Liver (tissue), 9 donors: ENCODE data around the gene SLC7A14. TPM values are rescaled to one million over a fixed set of nuclear protein-coding genes. Genes with fewer than 3 reads are reported as not detected.

Source experiments
- DNase-seq: peaks from one replicate; pipeline ENCODE4 v3.0.0-alpha.2; 2017; ENCODE audit warnings: low spot score
- H3K27ac ChIP-seq, 2 donors: one replicate each; pipeline ENCODE4 v1.7.0; 2013; ENCODE audit warnings: inconsistent platforms in 2 of 2, low read length in 2 of 2, control low read depth in 1 of 2, low read depth in 1 of 2, mild to moderate bottlenecking in 1 of 2
- H3K27me3 ChIP-seq, 4 donors: one replicate each; pipeline versions ENCODE4 v1.6.1 to v1.7.0; 2013; ENCODE audit warnings: low read length in 3 of 4, inconsistent platforms in 1 of 4, mild to moderate bottlenecking in 1 of 4, moderate library complexity in 1 of 4; ENCODE audit not compliant: control insufficient read depth in 4 of 4, insufficient read depth in 4 of 4
- H3K36me3 ChIP-seq, 4 donors: one replicate each; pipeline versions ENCODE4 v1.6.1 to v1.7.0; 2013; ENCODE audit warnings: low read length in 3 of 4, mild to moderate bottlenecking in 3 of 4, low read depth in 1 of 4, moderate library complexity in 1 of 4; ENCODE audit not compliant: control insufficient read depth in 4 of 4, insufficient read depth in 3 of 4
- H3K4me1 ChIP-seq, 4 donors: one replicate each; pipeline versions ENCODE4 v1.6.1 to v1.7.0; 2013; ENCODE audit warnings: low read length in 3 of 4, mild to moderate bottlenecking in 3 of 4, moderate library complexity in 1 of 4; ENCODE audit not compliant: control insufficient read depth in 4 of 4, insufficient read depth in 4 of 4
- H3K4me3 ChIP-seq, 3 donors: one replicate each; pipeline versions ENCODE4 v1.6.1 to v1.7.0; 2013; ENCODE audit warnings: low read length in 3 of 3, control low read depth in 1 of 3, low read depth in 1 of 3, mild to moderate bottlenecking in 1 of 3
- H3K9ac ChIP-seq, 2 donors: one replicate each; pipeline ENCODE4 v1.7.0; 2013; ENCODE audit warnings: low read length in 2 of 2, mild to moderate bottlenecking in 2 of 2, moderate library complexity in 2 of 2, control low read depth in 1 of 2, low read depth in 1 of 2
- H3K9me3 ChIP-seq, 4 donors: one replicate each; pipeline versions ENCODE4 v1.6.1 to v1.7.0; 2013; ENCODE audit warnings: low read length in 3 of 4; ENCODE audit not compliant: control insufficient read depth in 4 of 4
- EGR1 ChIP-seq, 2 donors: IDR thresholded peaks; 2 replicates each; pipeline ENCODE4 v1.6.1; 2016 to 2018; ENCODE audit warnings: antibody characterized with exemption in 2 of 2, low read depth in 2 of 2
- FOXA1 ChIP-seq: IDR thresholded peaks from 2 replicates; pipeline ENCODE4 v1.6.1; 2016; ENCODE audit warnings: antibody characterized with exemption
- FOXA2 ChIP-seq: IDR thresholded peaks from 2 replicates; pipeline ENCODE4 v1.6.1; 2016; ENCODE audit warnings: antibody characterized with exemption
- GABPA ChIP-seq, 2 donors: IDR thresholded peaks in 1 of 2; conservative IDR thresholded peaks in 1 of 2; 2 replicates each; pipeline ENCODE4 v1.6.1; 2016; ENCODE audit warnings: antibody characterized with exemption in 2 of 2, mild to moderate bottlenecking in 1 of 2, moderate library complexity in 1 of 2
- HNF4A ChIP-seq, 2 donors: conservative IDR thresholded peaks; 2 replicates each; pipeline ENCODE4 v1.6.1; 2016; ENCODE audit warnings: antibody characterized with exemption in 2 of 2, mild to moderate bottlenecking in 2 of 2
- HNF4G ChIP-seq: IDR thresholded peaks from 2 replicates; pipeline ENCODE4 v1.6.1; 2016; ENCODE audit warnings: antibody characterized with exemption
- JUND ChIP-seq, 2 donors: IDR thresholded peaks; 2 replicates each; pipeline ENCODE4 v1.6.1; 2016; ENCODE audit warnings: antibody characterized with exemption in 2 of 2
- NR2F2 ChIP-seq: IDR thresholded peaks from 2 replicates; pipeline ENCODE4 v1.6.1; 2016; ENCODE audit warnings: antibody characterized with exemption
- RAD21 ChIP-seq, 2 donors: IDR thresholded peaks; 2 replicates each; pipeline ENCODE4 v1.6.1; 2016; ENCODE audit warnings: antibody characterized with exemption in 2 of 2, mild to moderate bottlenecking in 2 of 2
- RXRA ChIP-seq, 2 donors: IDR thresholded peaks; 2 replicates each; pipeline ENCODE4 v1.6.1; 2017 to 2018; ENCODE audit warnings: antibody characterized with exemption in 2 of 2, mild to moderate bottlenecking in 1 of 2
- SP1 ChIP-seq: IDR thresholded peaks from 2 replicates; pipeline ENCODE4 v1.6.1; 2018; ENCODE audit warnings: antibody characterized with exemption, mild to moderate bottlenecking
- TAF1 ChIP-seq: conservative IDR thresholded peaks from 2 replicates; pipeline ENCODE4 v1.6.1; 2016; ENCODE audit warnings: antibody characterized with exemption, mild to moderate bottlenecking
- YY1 ChIP-seq: IDR thresholded peaks from 2 replicates; pipeline ENCODE4 v1.6.1; 2016; ENCODE audit warnings: antibody characterized with exemption, mild to moderate bottlenecking
- WGBS: extraction: QIAGEN DNeasy Blood & Tissue Kit; methylation state at CpG from one replicate; pipeline ENCODE4 v1.1.7; 2013; 5-methylcytosine and 5-hydroxymethylcytosine counted together
- polyA plus RNA-seq, 2 donors: library from polyadenylated mRNA; stranded (reverse) in 1 of 2; unstranded in 1 of 2; fragments of 200-250 nt in 1 of 2; fragments of >200 nt in 1 of 2; fragmentation: Nextera tagmentation in 1 of 2; extraction: Ambion mirVana in 1 of 2; gene quantifications; one replicate each; pipeline versions ENCODE4 v1.2.1 to v1.2.3, GENCODE V29; 2013 to 2015
- total RNA-seq, 2 donors: library from RNA; depleted of rRNA; stranded (reverse); fragments of >200 nt; gene quantifications; one replicate each; pipeline ENCODE4 v1.2.3, GENCODE V29; 2014
- TF ChIP-seq, protein P1 (sequence below): IDR thresholded peaks from 2 replicates; pipeline ENCODE4 v1.6.1; 2016; ENCODE audit warnings: antibody characterized with exemption
- TF ChIP-seq, protein P2 (sequence below): IDR thresholded peaks from 2 replicates; pipeline ENCODE4 v1.6.1; 2016; ENCODE audit warnings: antibody characterized with exemption
- TF ChIP-seq, protein P3 (sequence below): fragments of 150-350 bp; IDR thresholded peaks from 2 replicates; pipeline ENCODE4 v1.5.1; 2017; ENCODE audit warnings: improper control_type of control experiment, low read depth, low read length; ENCODE audit not compliant: missing input control
- TF ChIP-seq, protein P4 (sequence below): IDR thresholded peaks from 2 replicates; pipeline ENCODE4 v1.6.1; 2016; ENCODE audit warnings: antibody characterized with exemption, mild to moderate bottlenecking
- donor health status: healthy.
- donor health status: healthy.
- donor health status: healthy.
- donor health status: healthy.
- donor health status: healthy.

SLC7A14 gene
- total and polyA plus RNA-seq, 4 donors = under 0.01 to 0.01 (median under 0.01) TPM; not detected in 1

DNA sequence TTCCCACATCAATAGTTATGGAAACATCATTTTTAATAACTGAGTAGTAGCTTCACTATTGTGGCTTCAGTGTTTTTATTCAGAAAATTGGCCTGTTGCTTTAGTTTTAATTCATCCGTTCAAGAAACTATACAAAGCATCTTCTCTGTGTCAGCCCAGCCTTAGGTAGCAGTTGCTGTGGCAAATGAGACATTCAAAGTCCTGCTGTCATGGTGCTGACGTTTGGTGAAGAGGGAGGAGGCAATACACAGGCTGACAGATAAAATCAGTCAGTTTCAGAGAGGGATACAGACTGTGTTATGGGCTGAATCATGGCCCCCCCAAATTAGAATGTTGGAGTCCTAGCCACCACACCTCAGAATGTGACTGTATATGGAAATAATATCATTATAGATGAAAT is 56.5 kb downstream of the SLC7A14 start:
- no peak for DNase-seq
- no peaks in the 10 kb centered on the region for H3K4me1 ChIP-seq
- no peak for TF ChIP-seq HNF4A (conservative IDR thresholded peaks at IDR 0.05)
- no peak for TF ChIP-seq NR2F2
- TF ChIP-seq GABPA (IDR thresholded peaks at IDR 0.05 in 1 of 2, conservative IDR thresholded peaks at IDR 0.05 in 1 of 2) = no peak
- no peak for TF ChIP-seq RAD21 (IDR thresholded peaks at IDR 0.05)
- no peak for TF ChIP-seq TAF1
- no peak for TF ChIP-seq HNF4G
- TF ChIP-seq YY1 = no peak
- TF ChIP-seq FOXA1 = no peak
- TF ChIP-seq SP1 = no peak
- TF ChIP-seq JUND (IDR thresholded peaks at IDR 0.05) = no peak
- TF ChIP-seq, protein P1, sequence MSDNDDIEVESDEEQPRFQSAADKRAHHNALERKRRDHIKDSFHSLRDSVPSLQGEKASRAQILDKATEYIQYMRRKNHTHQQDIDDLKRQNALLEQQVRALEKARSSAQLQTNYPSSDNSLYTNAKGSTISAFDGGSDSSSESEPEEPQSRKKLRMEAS = no peak
- TF ChIP-seq, protein P2, sequence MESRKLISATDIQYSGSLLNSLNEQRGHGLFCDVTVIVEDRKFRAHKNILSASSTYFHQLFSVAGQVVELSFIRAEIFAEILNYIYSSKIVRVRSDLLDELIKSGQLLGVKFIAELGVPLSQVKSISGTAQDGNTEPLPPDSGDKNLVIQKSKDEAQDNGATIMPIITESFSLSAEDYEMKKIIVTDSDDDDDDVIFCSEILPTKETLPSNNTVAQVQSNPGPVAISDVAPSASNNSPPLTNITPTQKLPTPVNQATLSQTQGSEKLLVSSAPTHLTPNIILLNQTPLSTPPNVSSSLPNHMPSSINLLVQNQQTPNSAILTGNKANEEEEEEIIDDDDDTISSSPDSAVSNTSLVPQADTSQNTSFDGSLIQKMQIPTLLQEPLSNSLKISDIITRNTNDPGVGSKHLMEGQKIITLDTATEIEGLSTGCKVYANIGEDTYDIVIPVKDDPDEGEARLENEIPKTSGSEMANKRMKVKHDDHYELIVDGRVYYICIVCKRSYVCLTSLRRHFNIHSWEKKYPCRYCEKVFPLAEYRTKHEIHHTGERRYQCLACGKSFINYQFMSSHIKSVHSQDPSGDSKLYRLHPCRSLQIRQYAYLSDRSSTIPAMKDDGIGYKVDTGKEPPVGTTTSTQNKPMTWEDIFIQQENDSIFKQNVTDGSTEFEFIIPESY = no peak
- TF ChIP-seq, protein P3, sequence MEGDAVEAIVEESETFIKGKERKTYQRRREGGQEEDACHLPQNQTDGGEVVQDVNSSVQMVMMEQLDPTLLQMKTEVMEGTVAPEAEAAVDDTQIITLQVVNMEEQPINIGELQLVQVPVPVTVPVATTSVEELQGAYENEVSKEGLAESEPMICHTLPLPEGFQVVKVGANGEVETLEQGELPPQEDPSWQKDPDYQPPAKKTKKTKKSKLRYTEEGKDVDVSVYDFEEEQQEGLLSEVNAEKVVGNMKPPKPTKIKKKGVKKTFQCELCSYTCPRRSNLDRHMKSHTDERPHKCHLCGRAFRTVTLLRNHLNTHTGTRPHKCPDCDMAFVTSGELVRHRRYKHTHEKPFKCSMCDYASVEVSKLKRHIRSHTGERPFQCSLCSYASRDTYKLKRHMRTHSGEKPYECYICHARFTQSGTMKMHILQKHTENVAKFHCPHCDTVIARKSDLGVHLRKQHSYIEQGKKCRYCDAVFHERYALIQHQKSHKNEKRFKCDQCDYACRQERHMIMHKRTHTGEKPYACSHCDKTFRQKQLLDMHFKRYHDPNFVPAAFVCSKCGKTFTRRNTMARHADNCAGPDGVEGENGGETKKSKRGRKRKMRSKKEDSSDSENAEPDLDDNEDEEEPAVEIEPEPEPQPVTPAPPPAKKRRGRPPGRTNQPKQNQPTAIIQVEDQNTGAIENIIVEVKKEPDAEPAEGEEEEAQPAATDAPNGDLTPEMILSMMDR = no peak
- TF ChIP-seq RXRA (IDR thresholded peaks at IDR 0.05) = no peak
- no peak for TF ChIP-seq EGR1 (IDR thresholded peaks at IDR 0.05; ENCODE audit: low read depth in 2 of 2)
- TF ChIP-seq FOXA2 = no peak
- H3K36me3 ChIP-seq = no peaks in the 10 kb centered on the region
- no peak overlapping the region for H3K27ac ChIP-seq
- H3K9me3 ChIP-seq = no peaks in the 10 kb centered on the region
- WGBS = 59% methylated on average over 2 of the region's 2 CpGs
- no peak overlapping the region for H3K9ac ChIP-seq
- no peaks in the 10 kb centered on the region for H3K27me3 ChIP-seq
- H3K4me3 ChIP-seq = no peak overlapping the region

DNA sequence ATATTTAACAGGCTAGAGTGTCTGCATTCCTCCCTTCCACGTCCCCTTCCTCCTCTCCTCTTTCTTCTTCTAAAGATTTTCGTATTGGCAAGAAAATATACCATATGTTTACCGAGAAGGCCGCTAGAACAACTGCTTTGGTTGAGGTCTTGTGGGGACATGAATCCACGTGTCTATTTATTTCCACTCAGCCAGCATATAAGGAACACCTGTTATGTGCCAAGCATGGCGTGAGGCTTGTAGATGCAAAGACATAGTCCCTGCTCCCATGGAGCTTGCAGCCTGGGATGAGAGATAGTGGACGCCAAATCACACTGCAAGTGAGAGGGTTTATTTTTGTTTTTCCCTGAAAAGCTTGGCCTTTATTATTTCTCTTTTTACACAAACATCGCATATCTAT is 57.1 kb downstream of the SLC7A14 start:
- Histone ChIP-seq H3K36me3 (no peaks in the 10 kb centered on the region), H3K4me3 (no peak overlapping the region), H3K27ac (no peak overlapping the region), H3K4me1 (no peaks in the 10 kb centered on the region), H3K9me3 (no peaks in the 10 kb centered on the region), H3K27me3 (no peaks in the 10 kb centered on the region), H3K9ac (no peak overlapping the region)
- 84% methylated on average over 8 of the region's 8 CpGs for WGBS
- TF ChIP-seq, protein P2 = no peak
- TF ChIP-seq FOXA2 = no peak
- no peak for TF ChIP-seq JUND (IDR thresholded peaks at IDR 0.05)
- TF ChIP-seq EGR1 (IDR thresholded peaks at IDR 0.05; ENCODE audit: low read depth in 2 of 2) = no peak
- TF ChIP-seq GABPA (IDR thresholded peaks at IDR 0.05 in 1 of 2, conservative IDR thresholded peaks at IDR 0.05 in 1 of 2) = no peak
- no peak for TF ChIP-seq HNF4A (conservative IDR thresholded peaks at IDR 0.05)
- TF ChIP-seq, protein P3 = no peak
- TF ChIP-seq SP1 = no peak
- TF ChIP-seq, protein P4, sequence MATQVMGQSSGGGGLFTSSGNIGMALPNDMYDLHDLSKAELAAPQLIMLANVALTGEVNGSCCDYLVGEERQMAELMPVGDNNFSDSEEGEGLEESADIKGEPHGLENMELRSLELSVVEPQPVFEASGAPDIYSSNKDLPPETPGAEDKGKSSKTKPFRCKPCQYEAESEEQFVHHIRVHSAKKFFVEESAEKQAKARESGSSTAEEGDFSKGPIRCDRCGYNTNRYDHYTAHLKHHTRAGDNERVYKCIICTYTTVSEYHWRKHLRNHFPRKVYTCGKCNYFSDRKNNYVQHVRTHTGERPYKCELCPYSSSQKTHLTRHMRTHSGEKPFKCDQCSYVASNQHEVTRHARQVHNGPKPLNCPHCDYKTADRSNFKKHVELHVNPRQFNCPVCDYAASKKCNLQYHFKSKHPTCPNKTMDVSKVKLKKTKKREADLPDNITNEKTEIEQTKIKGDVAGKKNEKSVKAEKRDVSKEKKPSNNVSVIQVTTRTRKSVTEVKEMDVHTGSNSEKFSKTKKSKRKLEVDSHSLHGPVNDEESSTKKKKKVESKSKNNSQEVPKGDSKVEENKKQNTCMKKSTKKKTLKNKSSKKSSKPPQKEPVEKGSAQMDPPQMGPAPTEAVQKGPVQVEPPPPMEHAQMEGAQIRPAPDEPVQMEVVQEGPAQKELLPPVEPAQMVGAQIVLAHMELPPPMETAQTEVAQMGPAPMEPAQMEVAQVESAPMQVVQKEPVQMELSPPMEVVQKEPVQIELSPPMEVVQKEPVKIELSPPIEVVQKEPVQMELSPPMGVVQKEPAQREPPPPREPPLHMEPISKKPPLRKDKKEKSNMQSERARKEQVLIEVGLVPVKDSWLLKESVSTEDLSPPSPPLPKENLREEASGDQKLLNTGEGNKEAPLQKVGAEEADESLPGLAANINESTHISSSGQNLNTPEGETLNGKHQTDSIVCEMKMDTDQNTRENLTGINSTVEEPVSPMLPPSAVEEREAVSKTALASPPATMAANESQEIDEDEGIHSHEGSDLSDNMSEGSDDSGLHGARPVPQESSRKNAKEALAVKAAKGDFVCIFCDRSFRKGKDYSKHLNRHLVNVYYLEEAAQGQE = no peak
- TF ChIP-seq, protein P1 = no peak
- no peak for TF ChIP-seq NR2F2
- DNase-seq = no peak
